ENCODE measurements around the gene ZNF536.

DNA sequence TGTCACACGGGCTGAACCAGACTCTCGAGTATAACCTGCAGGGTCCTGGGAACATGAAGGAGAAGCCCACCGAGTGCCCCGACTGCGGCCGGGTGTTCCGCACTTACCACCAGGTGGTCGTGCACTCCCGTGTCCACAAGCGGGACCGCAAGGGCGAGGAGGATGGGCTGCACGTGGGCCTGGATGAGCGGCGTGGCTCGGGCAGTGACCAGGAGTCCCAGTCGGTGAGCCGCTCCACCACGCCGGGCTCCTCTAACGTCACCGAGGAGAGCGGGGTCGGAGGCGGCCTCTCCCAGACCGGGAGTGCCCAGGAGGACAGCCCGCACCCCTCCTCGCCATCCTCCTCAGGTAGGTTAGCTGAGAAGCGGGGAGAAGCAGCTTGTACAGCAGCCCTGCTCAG is 73.2 kb downstream of the ZNF536 start:
- TF ChIP-seq, protein P1, sequence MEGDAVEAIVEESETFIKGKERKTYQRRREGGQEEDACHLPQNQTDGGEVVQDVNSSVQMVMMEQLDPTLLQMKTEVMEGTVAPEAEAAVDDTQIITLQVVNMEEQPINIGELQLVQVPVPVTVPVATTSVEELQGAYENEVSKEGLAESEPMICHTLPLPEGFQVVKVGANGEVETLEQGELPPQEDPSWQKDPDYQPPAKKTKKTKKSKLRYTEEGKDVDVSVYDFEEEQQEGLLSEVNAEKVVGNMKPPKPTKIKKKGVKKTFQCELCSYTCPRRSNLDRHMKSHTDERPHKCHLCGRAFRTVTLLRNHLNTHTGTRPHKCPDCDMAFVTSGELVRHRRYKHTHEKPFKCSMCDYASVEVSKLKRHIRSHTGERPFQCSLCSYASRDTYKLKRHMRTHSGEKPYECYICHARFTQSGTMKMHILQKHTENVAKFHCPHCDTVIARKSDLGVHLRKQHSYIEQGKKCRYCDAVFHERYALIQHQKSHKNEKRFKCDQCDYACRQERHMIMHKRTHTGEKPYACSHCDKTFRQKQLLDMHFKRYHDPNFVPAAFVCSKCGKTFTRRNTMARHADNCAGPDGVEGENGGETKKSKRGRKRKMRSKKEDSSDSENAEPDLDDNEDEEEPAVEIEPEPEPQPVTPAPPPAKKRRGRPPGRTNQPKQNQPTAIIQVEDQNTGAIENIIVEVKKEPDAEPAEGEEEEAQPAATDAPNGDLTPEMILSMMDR (IDR thresholded peaks at IDR 0.05; ENCODE audit: low read depth, low read length), result no peak
- TF ChIP-seq POLR2A (IDR thresholded peaks at IDR 0.05; ENCODE audit: extremely low read depth, insufficient read length), result no peak
